Mesodermal cell (in vitro differentiated cells): ENCODE results near the gene SLC6A19. TPM values are rescaled to one million over a fixed set of nuclear protein-coding genes. Genes with fewer than 3 reads are reported as not detected.
"Not testable (repeated sequence)": the region's sequence is repeated elsewhere in the genome, so short reads cannot be mapped to it uniquely, and the experiment has no call there.

Experiments used
- H3K27ac ChIP-seq: 2 replicates; pipeline ENCODE4 v1.7.0; 2013; ENCODE audit warnings: mild to moderate bottlenecking, low read depth, low read length, moderate library complexity; ENCODE audit not compliant: severe bottlenecking
- H3K36me3 ChIP-seq: 2 replicates; pipeline ENCODE4 v1.7.1; 2013; ENCODE audit warnings: mild to moderate bottlenecking, low read length, moderate library complexity; ENCODE audit not compliant: control insufficient read depth, insufficient read depth
- H3K4me1 ChIP-seq: one replicate; pipeline ENCODE4 v1.7.1; 2013; ENCODE audit warnings: mild to moderate bottlenecking, low read length; ENCODE audit not compliant: insufficient read depth, control insufficient read depth, poor library complexity, severe bottlenecking
- H3K4me3 ChIP-seq: 2 replicates; pipeline ENCODE4 v1.7.0; 2013; ENCODE audit warnings: low read length, control low read depth, mild to moderate bottlenecking; ENCODE audit not compliant: insufficient read depth, poor library complexity, severe bottlenecking; ENCODE audit errors: extremely low read depth
- H3K9me3 ChIP-seq: 2 replicates; pipeline ENCODE4 v1.7.1; 2013; ENCODE audit warnings: mild to moderate bottlenecking, low read length, moderate library complexity; ENCODE audit not compliant: control insufficient read depth
- WGBS, 2 experiments: methylation state at CpG; one replicate each; pipeline ENCODE4 v1.1.5; 2013; ENCODE audit warnings: missing lambda C conversion rate in 2 of 2; ENCODE audit not compliant: insufficient coverage in 2 of 2; 5-methylcytosine and 5-hydroxymethylcytosine counted together
- polyA plus RNA-seq, 2 experiments: library from polyadenylated mRNA; stranded (reverse); fragments of 50-300 nt; gene quantifications; one replicate each; pipeline ENCODE4 v1.2.3, GENCODE V29; 2013

SLC6A19 gene
- polyA plus RNA-seq (2013, experiment 1 of 2): not detected
- not detected for polyA plus RNA-seq (2013, experiment 2 of 2)

DNA sequence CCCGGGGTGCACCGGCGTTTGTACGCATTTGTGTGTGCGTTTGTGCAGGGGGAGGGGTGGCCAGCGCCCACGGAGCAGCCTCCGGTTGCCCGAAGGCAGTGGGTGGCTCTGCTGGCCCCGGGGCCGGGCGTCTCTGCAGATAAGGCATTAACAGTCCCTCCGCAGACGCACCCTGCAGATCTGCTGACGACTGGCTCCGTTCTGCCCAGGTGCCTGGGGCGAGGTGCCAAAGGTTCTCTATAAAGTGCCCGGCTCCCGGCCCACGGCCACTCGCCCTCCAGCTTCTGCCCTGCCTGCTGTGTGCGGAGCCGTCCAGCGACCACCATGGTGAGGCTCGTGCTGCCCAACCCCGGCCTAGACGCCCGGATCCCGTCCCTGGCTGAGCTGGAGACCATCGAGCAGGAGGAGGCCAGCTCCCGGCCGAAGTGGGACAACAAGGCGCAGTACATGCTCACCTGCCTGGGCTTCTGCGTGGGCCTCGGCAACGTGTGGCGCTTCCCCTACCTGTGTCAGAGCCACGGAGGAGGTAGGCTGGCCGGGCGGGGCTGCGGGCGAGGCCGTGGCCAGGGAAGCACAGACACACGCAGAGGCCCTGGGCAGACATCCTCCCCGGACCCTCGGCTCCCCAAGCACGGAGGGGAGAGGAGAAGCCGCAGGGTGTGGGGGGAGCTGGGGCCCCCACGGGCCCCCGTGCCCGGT is at the start of gene SLC6A19:
SLC6A19 (plus strand) TSS at position 269 of the 699 bp plus-strand sequence; CDS start at position 325, 56 bp downstream.
- WGBS, 2 experiments: 87 to 89% methylated on average over 42 to 51 of the region's 51 CpGs
- Histone ChIP-seq H3K4me1 (no peaks in the 10 kb centered on the region), H3K4me3 (no peak within 1 kb of the TSS)

DNA sequence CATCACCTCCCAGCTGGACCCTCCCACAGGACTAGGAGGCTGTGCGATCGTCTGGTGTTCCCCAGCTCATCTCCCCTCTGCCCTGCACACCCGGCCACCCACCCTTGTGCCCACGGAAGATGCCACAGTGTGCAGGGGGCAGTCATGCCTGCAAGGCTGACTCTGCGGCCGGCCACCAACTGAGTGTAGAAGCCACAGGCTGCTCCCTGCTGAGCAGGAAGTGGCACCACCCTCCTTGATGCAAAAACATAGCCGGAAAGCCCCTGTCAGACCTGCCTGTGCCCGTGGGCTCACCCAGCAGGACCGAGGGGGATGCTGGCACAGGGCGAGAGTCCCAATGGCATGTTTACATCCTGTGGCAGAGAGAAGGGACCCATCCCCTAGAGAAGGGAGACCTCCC is 49.2 kb upstream of the SLC6A19 start:
- WGBS, 2 experiments: 77 to 85% methylated on average over 5 to 7 of the region's 10 CpGs
- no peak overlapping the region for H3K27ac ChIP-seq
- H3K9me3 ChIP-seq: no peaks in the 10 kb centered on the region
- H3K4me3 ChIP-seq: no peak overlapping the region
- H3K36me3 ChIP-seq: no peaks in the 10 kb centered on the region
- no peaks in the 10 kb centered on the region for H3K4me1 ChIP-seq

More for the DNA sequence above, at the start of gene SLC6A19:
- no peaks in the 10 kb centered on the region for H3K9me3 ChIP-seq
- H3K36me3 ChIP-seq: no peaks in the 10 kb centered on the region
- no peak within 1 kb of the TSS for H3K27ac ChIP-seq

GRCh38 chr5:1152771-1153282 is 48.6 kb upstream of the SLC6A19 start:
- no peaks in the 10 kb centered on the region for H3K36me3 ChIP-seq
- no peak overlapping the region for H3K4me3 ChIP-seq
- 84 to 92% methylated on average over 4 to 7 of the region's 15 CpGs for WGBS, 2 experiments
- H3K27ac ChIP-seq: no peak overlapping the region
- no peaks in the 10 kb centered on the region for H3K9me3 ChIP-seq
- no peaks in the 10 kb centered on the region for H3K4me1 ChIP-seq

- no peak overlapping the region for H3K4me3 ChIP-seq
Observed at GRCh38 chr5:1153428-1153827, 48.0 kb upstream of the SLC6A19 start.

DNA sequence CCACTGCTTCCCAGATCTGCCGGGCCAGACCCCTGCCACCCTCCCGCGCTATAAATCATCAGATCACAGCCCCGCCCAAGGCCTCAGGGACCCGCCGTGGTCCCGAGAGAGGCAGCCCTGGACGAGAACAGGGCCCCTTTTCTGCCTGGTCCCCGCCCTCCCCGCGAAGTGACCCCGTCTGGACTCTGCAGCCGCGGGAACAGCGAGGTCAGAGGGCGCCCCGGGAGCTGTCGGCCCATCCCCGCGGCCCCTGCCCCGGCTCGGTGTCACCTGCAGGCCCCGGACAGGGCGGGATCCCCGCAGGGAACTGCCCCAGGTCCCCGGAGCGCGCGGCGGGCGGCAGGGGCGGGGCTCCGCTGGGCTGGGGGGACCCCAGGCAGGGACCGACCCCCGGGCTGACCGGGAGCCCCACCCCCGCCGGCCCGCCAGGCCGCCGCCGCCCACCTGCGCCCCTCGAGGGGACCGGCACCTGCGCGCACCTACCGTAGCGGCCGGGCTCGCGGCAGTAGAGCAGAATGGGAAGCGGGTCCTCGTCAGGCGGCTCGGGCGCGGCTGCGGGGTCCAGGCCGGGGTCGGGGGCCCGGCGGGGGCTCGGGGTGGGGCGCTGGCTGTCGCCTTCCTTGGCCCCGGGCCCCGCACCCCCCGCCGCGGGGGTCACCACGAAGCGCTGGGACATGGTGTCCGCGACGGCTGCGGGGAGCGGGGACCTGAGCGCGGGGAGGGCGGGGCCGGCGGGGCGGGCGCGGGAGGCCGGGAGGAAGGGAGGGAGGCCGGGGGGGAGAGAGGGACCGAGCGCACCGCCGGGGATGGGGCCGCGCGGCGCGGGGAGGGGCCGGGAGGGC is 46.0 kb upstream of the SLC6A19 start:
- Histone ChIP-seq H3K27ac (no peak overlapping the region), H3K36me3 (no peaks in the 10 kb centered on the region), H3K4me1 (no peaks in the 10 kb centered on the region), H3K4me3 (peak overlapping the region; percentile 11), H3K9me3 (no peaks in the 10 kb centered on the region)
- 1 to 4% methylated on average over 33 to 51 of the region's 98 CpGs for WGBS, 2 experiments

More at GRCh38 chr5:1153428-1153827, 48.0 kb upstream of the SLC6A19 start:
- Histone ChIP-seq H3K4me1 (no peaks in the 10 kb centered on the region), H3K36me3 (no peaks in the 10 kb centered on the region), H3K27ac (no peak overlapping the region), H3K9me3 (no peaks in the 10 kb centered on the region)
- WGBS, 2 experiments: 86 to 91% methylated on average over 10 to 11 of the region's 12 CpGs

DNA sequence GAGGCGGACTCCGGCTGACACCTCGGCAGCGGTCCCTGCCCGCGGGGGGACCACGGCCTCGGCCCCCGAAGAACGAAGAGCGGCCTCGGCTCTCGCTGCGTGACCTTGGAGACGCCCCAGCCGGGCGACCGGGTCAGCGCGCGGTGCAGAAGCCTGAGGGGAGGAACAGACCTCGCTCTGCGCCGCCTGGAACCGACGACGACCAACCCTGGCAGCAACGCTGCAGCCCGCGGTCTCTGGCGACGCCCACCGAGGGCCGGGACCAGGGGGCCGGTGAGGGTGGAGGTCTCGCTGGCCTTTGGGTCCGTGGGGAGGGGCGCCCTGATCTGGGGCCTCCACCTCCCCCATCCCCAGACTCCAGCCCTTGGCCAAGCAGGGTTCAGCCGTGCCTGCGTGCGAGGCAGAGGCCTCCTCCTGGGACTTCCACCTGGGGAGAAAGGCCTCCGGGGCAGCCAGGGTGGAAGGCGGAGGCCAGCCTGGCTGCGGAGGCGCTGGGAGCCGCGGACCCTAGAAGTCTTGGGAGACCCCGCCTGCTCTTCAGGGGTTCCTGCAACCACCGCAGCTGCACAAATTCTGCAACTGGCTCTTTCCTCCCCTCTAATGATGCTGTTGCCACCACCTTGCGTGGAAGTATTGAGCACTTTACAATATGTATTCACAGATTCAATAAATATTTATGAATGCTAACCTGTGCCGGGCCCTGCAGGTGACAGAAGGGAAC is 45.2 kb upstream of the SLC6A19 start:
- Histone ChIP-seq H3K4me1 (no peaks in the 10 kb centered on the region), H3K4me3 (peak overlapping the region; percentile 11), H3K27ac (no peak overlapping the region), H3K9me3 (peaks cover 4% of the 10 kb centered on the region), H3K36me3 (no peaks in the 10 kb centered on the region)
- WGBS, 2 experiments: 14 to 16% methylated on average over 43 to 44 of the region's 51 CpGs

DNA sequence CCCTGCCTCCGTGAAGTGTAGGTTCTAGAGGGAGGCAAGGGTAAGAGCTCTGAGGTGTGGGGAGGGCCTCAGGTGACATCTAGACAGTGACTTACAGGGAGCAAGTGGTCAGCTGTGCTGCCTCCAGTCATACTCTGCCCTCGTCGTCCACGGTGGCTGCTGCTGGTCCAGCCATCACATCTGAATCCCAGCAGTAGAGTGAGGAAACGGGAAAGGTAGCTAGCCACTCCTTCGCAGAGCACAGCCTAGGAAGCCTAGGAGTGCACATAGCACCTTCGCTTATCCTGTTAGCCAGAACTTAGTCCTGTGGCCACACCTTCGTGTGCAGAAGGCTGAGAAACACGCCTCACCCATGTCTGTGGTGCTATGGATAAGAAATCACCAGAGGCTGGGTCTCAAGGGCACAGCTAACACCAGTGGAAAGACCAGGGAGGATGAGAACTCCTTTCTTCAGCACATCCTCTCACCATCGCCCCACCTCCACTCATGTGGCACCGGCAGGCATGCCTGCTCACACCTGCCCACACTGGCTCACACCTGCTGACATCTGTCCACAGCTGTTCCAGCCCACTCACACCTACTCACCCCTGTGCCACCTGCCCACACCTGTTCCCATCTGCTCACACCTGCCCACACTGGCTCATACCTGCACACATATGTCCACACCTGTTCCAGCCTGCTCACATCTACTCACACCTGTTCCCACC is 44.5 kb upstream of the SLC6A19 start:
- WGBS, 2 experiments: 93 to 98% methylated on average over 10 of the region's 11 CpGs
- no peak overlapping the region for H3K27ac ChIP-seq
- peaks cover 4% of the 10 kb centered on the region for H3K9me3 ChIP-seq
- no peaks in the 10 kb centered on the region for H3K4me1 ChIP-seq
- H3K36me3 ChIP-seq: no peaks in the 10 kb centered on the region
- no peak overlapping the region for H3K4me3 ChIP-seq

GRCh38 chr5:1157461-1157986 is 43.9 kb upstream of the SLC6A19 start:
- 83 to 88% methylated on average over 1 of the region's 2 CpGs for WGBS, 2 experiments
- not testable (repeated sequence) for H3K27ac ChIP-seq

DNA sequence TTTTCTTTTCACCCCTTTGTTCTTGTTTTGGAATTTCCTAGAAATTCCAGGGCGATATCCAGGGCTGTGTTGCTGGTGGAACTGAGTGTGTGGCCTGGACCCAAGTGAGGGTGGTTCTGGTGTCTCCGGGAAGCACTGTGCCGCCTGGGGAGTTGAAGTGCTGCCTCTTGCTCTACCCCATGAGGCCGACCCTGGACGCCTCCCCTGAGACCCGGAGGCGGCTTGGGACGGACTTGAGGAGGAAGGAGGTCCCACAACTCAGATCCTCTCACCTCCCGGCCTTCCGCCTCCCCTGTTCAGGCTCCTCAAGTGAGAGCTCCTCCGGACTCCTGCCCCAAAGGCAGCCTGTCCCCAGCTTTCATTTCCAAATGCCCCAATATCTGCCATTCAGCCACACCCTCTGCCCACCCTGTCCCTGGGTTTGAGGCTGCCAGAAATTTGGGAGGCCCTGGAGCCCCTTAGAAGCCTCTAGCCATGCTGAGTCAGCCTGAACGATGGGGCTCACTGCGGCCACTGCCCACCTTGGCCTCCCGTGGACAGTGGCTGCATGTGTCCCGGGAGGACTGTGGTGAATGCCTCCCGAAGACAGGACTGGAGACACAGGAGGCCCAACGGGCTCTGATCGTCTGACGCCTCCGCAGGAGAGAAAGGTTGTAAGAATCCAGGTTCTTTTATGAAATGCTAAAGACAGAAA is 42.6 kb upstream of the SLC6A19 start:
- WGBS, 2 experiments: 81 to 83% methylated on average over 17 to 18 of the region's 20 CpGs
- no peak overlapping the region for H3K4me3 ChIP-seq
- peaks cover 4% of the 10 kb centered on the region for H3K9me3 ChIP-seq
- no peak overlapping the region for H3K27ac ChIP-seq
- no peaks in the 10 kb centered on the region for H3K36me3 ChIP-seq
- no peaks in the 10 kb centered on the region for H3K4me1 ChIP-seq

More at GRCh38 chr5:1157461-1157986, 43.9 kb upstream of the SLC6A19 start:
- not testable (repeated sequence) for H3K4me3 ChIP-seq, H3K9me3 ChIP-seq, H3K36me3 ChIP-seq, H3K4me1 ChIP-seq
